IPS-11a (cell line): ENCODE measurements around the gene ZG16.
A peak's percentile ranks its signal among the peaks of the same experiment; 100 is the strongest.
"Not testable (repeated sequence)": the region's sequence is repeated elsewhere in the genome, so short reads cannot be mapped to it uniquely, and the experiment has no call there.

Experiments
- H3K4me3 ChIP-seq: one replicate; pipeline ENCODE4 v1.5.1; 2013; ENCODE audit warnings: low read depth, low read length, control low read depth

The ZG16 gene

DNA sequence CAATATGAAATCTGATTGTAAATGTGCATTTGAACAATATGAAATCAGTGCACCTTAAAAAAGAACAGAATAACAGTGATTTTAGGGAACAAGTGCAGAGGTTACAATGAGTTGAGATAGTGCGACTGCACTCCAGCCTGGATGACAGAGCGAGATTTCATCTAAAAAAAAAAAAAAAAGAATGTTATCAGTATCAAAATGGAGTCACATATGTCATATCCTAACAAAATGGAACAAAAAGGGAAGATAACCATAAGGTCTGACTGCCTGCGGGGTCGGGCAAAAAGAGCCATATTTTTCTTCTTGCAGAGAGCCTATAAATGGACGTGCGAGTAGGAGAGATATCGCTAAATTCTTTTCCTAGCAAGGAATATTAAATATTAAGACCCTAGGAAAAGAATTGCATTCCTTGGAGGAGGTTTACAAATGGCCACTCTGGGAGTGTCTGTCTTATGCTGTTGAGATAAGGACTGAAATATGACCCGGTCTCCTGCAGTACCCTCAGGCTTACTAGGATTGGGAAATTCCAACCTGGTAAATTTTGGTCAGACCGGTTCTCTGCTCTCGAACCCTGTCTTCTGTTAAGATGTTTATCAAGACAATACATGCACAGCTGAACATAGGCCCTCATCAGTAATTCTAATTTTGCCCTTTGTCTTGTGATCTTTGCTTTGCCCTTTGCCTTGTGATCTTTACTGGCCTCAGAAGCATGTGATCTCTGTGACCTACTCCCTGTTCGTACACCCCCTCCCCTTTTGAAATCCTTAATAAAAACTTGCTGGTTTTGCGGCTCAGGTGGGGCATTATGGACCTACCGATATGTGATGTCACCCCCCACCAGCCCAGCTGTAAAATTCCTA, 5.3 kb downstream of the ZG16 start:
- H3K4me3 ChIP-seq: not testable (repeated sequence)

- H3K4me3 ChIP-seq: no peak overlapping the region
Observed at GRCh38 chr16:29784157-29784556, 6.1 kb downstream of the ZG16 start.

DNA sequence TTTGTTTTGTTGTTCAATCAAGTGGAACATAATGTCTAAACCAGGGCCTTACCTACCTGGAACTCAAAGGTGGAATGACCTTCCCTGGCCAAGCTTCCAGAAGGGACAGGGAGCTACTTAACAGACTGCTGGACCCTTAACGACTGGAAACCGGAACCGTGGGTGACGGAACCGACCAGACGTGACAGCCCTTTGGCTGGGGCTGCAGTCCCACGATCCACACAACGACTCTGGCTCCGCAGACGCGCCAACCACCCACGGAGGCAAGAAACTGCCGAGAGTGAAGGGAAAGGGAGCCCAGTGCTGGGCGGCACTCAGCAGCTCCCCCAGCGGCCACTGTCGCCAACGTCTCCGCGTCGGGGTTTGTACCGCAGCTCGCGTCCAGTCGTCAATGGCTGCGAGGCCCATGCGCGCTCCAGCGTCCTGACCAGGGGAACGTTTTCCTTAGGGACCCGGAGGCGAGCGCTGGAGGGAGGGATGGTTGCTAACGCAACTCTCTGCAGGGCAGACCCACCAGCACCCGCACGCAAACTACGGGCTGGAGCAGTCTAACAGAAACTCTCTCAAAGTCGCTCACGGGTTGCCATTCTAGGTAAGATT, 6.9 kb downstream of the ZG16 start:
- peak overlapping the region; percentile 4 for H3K4me3 ChIP-seq

DNA sequence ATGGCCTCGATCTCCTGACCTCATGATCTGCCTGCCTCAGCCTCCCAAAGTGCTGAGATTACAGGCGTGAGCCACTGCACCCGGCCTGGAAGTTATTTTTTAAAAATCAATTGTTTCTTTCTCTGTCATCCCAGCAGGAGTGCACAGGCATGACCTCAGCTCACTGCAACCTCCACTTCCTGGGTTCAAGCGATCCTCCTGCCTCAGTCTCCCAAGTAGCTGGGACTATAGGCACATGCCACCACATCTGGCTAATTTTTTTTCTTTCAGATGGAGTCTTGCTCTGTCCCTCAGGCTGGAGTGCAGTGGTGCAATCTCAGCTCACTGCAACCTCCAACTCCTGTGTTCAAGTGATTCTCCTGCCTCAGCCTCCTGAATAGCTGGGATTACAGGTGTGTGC, 9.1 kb downstream of the ZG16 start:
- not testable (repeated sequence) for H3K4me3 ChIP-seq

GRCh38 chr16:29789775-29790182, 11.7 kb downstream of the ZG16 start:
- peak overlapping the region; percentile 47 for H3K4me3 ChIP-seq

DNA sequence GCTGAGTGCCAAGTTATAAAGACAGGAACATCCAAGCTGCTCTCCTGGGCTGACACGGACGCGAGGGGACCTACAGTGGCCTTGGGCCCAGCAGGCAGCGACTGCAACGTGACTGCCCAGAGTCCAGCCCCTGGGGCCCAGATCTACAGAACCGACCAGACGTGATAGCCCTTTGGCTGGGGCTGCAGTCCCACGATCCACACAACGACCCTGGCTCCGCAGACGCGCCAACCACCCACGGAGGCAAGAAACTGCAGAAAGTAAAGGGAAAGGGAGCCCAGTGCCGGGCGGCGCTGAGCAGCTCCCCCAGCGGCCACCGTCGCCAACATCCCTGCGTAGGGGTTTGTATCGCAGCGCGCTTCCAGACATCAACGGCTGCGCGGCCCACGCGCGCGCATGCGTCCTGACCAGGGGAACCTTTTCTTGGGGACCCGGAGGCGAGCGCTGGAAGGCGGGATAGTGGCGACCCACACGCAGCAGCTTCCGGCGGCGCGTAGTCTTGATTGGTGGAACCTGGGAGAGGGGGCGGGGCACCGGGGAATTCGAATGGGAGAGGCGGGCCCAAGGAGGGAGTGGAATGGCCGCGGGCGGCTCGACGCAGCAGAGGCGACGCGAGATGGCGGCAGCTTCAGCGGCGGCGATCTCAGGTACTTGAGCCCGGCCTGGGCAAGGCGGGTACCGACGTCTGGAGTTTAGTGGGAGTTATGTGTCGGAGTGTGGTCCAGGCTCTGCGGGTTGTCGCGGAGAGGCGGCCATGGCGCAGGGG, 12.3 kb downstream of the ZG16 start, which contains the start of gene KIF22:
Gene KIF22, plus strand, starts transcription at position 569 of the 766 bp plus-strand sequence. Its CDS starts 9 bp downstream, at position 578.
- peak within 1 kb of the TSS; percentile 98 for H3K4me3 ChIP-seq

- H3K4me3 ChIP-seq: peak overlapping the region; percentile 98
Observed at GRCh38 chr16:29790949-29791844, 13.1 kb downstream of the ZG16 start.

DNA sequence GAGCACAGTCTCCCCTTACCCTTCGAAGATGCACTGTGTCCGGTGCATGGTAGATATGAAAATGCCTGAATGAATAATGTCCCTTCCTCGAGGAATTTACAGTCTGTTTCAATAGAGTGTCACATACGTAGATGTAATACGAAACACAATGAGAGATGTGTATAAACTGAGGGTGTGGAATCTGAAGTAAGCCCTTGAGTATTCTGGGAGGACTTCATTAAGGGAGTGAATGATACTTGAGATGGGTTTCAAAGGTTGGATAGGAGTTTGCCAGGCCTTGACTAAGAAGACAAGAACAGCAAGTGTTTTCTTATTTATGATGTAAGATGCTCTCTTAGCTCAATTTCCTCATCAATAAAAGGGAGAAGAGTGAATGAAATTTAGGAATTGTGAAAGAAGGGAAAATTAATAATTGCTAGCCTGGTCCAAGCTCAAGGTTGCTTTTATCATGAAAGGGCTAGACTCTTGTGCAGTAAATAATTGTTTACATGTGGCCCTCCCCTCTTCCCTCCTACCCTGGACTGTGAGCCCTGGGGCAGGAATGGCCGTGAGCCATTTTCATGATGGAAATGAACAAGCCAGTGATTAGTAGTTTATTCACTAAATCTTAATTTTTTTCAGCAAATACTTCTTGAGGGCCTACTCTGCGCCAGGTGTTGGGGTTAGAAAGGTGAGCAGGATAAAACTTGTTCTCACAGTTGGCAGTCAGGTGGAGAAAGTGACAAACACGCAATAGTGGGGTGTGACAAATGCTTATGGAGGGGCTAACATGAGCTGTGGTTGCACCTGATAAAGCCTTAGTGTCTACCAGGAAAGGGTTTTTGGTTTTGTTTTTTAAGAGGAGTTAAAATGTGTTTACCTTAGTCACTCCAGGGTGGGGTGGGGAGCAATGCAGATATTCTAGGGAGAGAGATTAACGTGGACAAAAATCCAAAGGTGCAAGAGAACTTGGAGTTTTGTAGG, 14.1 kb downstream of the ZG16 start:
- H3K4me3 ChIP-seq: peak overlapping the region; percentile 98

GRCh38 chr16:29793153-29793552, 15.1 kb downstream of the ZG16 start:
- not testable (repeated sequence) for H3K4me3 ChIP-seq

GRCh38 chr16:29794231-29794710, 16.2 kb downstream of the ZG16 start:
- H3K4me3 ChIP-seq: no peak overlapping the region

- H3K4me3 ChIP-seq: no peak overlapping the region
Observed at GRCh38 chr16:29802416-29802935, 24.4 kb downstream of the ZG16 start.

DNA sequence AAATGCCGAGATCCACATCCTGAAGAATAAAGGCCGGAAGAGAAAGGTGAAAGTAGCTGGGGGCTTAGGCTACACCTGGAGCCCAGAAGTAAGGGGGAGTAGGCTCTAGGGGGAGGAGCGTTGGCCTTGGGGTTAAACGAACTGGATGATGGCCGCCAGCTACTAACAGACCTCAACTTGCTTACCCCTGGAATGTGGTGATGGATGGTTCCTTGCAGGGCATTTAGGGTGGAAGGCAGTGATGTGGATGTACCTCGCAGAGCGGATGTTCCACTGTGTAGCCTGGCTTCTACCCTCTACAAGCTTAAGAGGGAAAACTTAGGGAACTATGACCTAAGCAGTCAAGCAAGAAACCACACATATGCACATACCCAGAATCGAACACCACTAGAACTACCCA, 26.0 kb downstream of the ZG16 start:
- H3K4me3 ChIP-seq: no peak overlapping the region

DNA sequence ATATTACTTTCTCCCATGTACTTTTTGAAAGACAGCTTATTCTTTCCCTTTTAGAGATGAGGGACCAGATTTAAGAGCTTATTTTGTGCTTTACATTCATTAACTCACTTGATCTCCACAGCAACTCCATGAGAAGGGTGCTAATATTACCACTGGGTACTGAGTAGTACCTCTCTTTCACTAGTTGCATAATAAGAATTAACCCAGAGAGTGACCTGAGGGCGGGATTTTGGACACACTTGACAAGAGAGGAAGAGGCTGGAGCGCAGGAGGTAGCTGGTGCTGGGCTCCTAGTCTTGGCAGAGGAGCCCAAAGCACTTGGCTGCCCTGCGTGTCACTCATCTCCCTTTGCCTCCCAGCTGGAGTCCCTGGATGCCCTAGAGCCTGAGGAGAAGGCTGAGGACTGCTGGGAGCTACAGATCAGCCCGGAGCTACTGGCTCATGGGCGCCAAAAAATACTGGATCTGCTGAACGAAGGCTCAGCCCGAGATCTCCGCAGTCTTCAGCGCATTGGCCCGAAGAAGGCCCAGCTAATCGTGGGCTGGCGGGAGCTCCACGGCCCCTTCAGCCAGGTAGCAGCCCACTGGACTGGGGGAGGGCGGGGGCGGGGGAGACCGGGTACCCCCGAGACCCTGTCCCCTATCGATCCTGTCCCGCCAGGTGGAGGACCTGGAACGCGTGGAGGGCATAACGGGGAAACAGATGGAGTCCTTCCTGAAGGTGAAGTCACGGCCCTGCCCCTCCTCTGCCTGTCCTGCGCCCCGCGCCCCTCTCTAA, 26.6 kb downstream of the ZG16 start:
- peak overlapping the region; percentile 60 for H3K4me3 ChIP-seq

DNA sequence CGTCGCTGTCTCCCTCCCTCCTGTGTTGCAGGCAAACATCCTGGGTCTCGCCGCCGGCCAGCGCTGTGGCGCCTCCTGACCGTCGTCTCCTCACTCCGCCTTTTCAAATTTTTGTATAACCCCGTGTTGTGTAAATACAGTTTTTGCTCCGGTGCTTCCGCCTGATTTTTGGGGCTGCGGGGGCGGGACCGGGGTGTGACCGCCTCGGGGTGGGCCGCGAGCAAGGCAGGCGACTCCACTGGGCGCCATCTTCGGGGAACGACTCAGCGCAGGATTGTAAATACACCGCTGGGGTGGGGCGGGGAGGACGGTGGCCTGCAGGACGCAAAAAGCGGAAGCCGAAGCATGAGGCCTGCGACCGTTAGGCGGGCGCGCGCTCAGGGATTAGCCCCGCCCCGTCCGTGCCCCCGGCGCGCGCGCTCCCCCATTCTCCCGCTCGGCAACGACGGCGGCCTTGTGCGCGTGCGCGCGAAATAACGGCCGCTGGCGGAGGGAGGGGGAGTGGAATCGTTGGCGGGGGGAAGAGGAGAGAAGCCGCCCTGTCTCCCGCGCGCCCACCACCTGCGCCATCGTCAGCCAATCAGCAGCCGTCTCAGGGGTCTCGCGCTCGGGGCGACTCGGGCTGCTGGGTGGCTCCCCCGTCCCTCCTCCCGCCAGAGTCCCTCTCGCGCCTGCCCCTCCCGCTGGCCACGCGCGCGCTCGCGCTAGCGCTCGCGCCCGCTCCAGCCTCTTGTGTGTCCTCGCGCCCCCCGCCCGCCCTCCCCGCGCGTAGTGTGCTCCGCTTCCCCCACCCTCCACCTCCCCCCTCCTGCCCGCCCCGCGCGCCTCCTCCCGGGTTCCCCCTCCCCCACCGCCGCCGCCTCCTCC, 27.4 kb downstream of the ZG16 start:
- H3K4me3 ChIP-seq: peak overlapping the region; percentile 60

GRCh38 chr16:29806099-29806579, 28.1 kb downstream of the ZG16 start, which contains the start of gene MAZ:
Gene MAZ, plus strand, starts transcription at chr16:29806529. Its CDS starts 173 bp downstream, at chr16:29806702.
- H3K4me3 ChIP-seq: peak within 1 kb of the TSS; percentile 93

DNA sequence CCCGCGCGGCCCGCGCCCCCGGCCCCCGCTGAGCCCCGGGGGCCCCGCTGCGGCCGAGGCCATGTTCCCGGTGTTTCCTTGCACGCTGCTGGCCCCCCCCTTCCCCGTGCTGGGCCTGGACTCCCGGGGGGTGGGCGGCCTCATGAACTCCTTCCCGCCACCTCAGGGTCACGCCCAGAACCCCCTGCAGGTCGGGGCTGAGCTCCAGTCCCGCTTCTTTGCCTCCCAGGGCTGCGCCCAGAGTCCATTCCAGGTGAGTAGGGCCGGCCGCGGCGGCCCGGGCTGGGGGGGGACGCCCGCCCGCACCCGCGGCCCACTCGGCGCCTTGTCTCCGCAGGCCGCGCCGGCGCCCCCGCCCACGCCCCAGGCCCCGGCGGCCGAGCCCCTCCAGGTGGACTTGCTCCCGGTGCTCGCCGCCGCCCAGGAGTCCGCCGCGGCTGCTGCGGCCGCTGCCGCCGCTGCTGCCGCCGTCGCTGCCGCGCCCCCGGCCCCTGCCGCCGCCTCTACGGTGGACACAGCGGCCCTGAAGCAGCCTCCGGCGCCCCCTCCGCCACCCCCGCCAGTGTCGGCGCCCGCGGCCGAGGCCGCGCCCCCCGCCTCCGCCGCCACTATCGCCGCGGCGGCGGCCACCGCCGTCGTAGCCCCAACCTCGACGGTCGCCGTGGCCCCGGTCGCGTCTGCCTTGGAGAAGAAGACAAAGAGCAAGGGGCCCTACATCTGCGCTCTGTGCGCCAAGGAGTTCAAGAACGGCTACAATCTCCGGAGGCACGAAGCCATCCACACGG, 28.8 kb downstream of the ZG16 start:
- peak overlapping the region; percentile 93 for H3K4me3 ChIP-seq
